ENCODE measurements around the gene PRAMEF18.
"Not testable (repeated sequence)": the region's sequence is repeated elsewhere in the genome, so short reads cannot be mapped to it uniquely, and the experiment has no call there.

GRCh38 chr1:13225675-13226204 is at the start of gene PRAMEF18:
- not testable (repeated sequence) for TF ChIP-seq POLR2AphosphoS5 (IDR thresholded peaks at IDR 0.05; ENCODE audit: low read depth); CTCF (conservative IDR thresholded peaks at IDR 0.05; ENCODE audit: low read depth in 2 of 2); JUNB (IDR thresholded peaks at IDR 0.05; ENCODE audit: unreplicated experiment)

Data from GM23338 (cell line).